ENCODE results near the gene CENPO.

The CENPO gene

DNA sequence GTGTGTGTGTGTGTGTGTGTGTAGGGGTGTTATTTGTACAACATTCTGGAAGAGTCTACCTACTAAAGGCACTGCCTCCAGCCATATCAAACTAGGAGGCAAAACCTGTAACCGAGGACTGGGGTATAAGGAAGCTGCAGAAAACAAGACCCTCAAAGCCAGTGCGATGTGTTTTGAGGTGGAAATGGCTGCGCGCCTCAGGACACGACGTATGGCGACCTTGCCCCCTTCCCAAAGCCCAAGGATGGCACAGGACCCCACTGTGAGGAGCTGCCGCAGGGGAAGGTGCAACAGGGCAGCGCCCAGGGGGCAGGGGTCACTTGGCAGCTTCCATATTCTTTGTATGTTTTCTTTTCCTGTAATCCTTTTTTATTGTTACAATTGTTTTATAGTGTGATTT is 59.8 kb downstream of the CENPO start:
- no peak overlapping the region for H3K27ac ChIP-seq (ENCODE audit: low read length)
- TF ChIP-seq, protein P1, sequence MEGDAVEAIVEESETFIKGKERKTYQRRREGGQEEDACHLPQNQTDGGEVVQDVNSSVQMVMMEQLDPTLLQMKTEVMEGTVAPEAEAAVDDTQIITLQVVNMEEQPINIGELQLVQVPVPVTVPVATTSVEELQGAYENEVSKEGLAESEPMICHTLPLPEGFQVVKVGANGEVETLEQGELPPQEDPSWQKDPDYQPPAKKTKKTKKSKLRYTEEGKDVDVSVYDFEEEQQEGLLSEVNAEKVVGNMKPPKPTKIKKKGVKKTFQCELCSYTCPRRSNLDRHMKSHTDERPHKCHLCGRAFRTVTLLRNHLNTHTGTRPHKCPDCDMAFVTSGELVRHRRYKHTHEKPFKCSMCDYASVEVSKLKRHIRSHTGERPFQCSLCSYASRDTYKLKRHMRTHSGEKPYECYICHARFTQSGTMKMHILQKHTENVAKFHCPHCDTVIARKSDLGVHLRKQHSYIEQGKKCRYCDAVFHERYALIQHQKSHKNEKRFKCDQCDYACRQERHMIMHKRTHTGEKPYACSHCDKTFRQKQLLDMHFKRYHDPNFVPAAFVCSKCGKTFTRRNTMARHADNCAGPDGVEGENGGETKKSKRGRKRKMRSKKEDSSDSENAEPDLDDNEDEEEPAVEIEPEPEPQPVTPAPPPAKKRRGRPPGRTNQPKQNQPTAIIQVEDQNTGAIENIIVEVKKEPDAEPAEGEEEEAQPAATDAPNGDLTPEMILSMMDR (IDR thresholded peaks at IDR 0.05; ENCODE audit: low read length), result no peak
- no peak for TF ChIP-seq EZH2phosphoT487 (IDR thresholded peaks at IDR 0.05; ENCODE audit: low read length)
- TF ChIP-seq EZH2 (optimal IDR thresholded peaks at IDR 0.05; ENCODE audit: low read depth, low read length), result no peak
- no peaks in the 10 kb centered on the region for H3K27me3 ChIP-seq (replicated peaks; ENCODE audit: insufficient read depth, low read length)

DNA sequence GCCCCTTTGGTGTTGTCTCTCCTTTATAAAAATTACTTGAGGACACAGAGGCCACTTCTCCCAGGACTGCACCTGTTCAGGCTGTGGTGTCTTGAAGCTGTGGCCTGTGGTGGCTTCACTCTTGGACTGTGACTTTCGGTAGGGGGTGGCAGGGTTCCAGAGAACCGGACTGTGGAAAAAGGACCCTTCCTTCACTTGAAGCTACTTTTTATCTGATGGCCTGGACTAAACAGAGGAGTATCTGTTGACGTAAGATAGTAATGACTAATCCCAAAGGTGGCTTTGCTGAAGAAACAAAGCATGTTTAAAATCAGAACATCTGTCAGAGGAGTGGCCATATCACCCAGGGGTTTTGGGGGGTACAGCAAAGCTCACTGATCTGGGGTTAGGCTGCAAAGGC is 60.8 kb downstream of the CENPO start:
- Histone ChIP-seq H3K4me2 (ENCODE audit: low read depth, low read length) (no peak overlapping the region), H3K4me3 (ENCODE audit: low read length) (no peak overlapping the region), H3K9me2 (replicated peaks; ENCODE audit: insufficient read depth, low read length) (no peaks in the 10 kb centered on the region), H3K27ac (ENCODE audit: low read length) (no peak overlapping the region), H3K9ac (ENCODE audit: low read length) (no peak overlapping the region), H3K79me2 (ENCODE audit: low read length) (peaks cover 73% of the 10 kb centered on the region), H3K27me3 (replicated peaks; ENCODE audit: insufficient read depth, low read length) (no peaks in the 10 kb centered on the region), H2AFZ (ENCODE audit: low read length) (no peak overlapping the region), H3K36me3 (replicated peaks; ENCODE audit: insufficient read depth, low read length) (peaks cover 21% of the 10 kb centered on the region; the same call in 1 of the 2 replicates), H4K20me1 (ENCODE audit: insufficient read depth, low read length) (no peaks in the 10 kb centered on the region), H3K4me1 (ENCODE audit: low read length) (no peaks in the 10 kb centered on the region), H3F3A (ENCODE audit: insufficient read depth, low read length) (no peaks in the 10 kb centered on the region), H3K9me3 (replicated peaks; ENCODE audit: insufficient read depth, low read length) (no peaks in the 10 kb centered on the region)
- no peak for DNase-seq
- TF ChIP-seq EZH2 (optimal IDR thresholded peaks at IDR 0.05; ENCODE audit: low read depth, low read length), result no peak
- no peak for TF ChIP-seq EZH2phosphoT487 (IDR thresholded peaks at IDR 0.05; ENCODE audit: low read length)
- TF ChIP-seq, protein P1 (IDR thresholded peaks at IDR 0.05; ENCODE audit: low read length), result no peak

More for the DNA sequence above, 59.8 kb downstream of the CENPO start:
- Histone ChIP-seq H4K20me1 (ENCODE audit: insufficient read depth, low read length) (no peaks in the 10 kb centered on the region), H3F3A (ENCODE audit: insufficient read depth, low read length) (no peaks in the 10 kb centered on the region), H3K4me3 (ENCODE audit: low read length) (no peak overlapping the region), H3K9me2 (replicated peaks; ENCODE audit: insufficient read depth, low read length) (no peaks in the 10 kb centered on the region), H3K36me3 (replicated peaks; ENCODE audit: insufficient read depth, low read length) (peaks cover 21% of the 10 kb centered on the region; the same call in 1 of the 2 replicates), H3K79me2 (ENCODE audit: low read length) (peaks cover 71% of the 10 kb centered on the region), H3K4me2 (ENCODE audit: low read depth, low read length) (no peak overlapping the region), H3K9me3 (replicated peaks; ENCODE audit: insufficient read depth, low read length) (no peaks in the 10 kb centered on the region), H3K4me1 (ENCODE audit: low read length) (no peaks in the 10 kb centered on the region), H2AFZ (ENCODE audit: low read length) (no peak overlapping the region), H3K9ac (ENCODE audit: low read length) (no peak overlapping the region)
- no peak for DNase-seq

DNA sequence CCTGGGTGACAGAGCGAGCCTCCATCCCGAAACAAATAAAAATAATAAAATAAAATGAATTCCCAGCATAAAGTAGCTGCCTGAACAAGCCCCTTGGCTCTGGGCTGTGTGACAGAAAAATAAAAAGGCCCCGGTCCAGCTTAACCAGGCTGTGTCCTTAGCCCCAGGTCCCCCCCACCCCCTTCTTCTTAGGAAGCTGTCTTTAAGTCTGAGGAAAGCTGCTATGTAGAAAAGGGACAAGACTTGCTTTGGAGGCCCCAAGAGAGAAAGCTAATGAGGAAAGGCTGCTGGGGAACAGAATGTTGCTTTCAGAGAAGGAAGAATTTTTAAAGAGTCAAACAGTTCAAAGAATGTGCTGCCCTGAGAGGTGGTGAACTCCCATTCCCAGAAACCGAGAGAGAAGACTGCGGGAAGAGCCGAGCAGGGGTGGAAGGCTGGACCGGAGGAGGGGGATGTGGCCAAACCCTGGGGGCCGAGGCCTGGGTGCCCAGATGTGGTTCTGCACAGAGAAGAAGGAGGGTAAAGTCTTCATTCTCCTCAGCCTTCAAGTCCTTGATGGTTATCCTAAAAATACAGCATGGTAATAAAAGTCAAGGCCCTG is 61.9 kb downstream of the CENPO start:
- Histone ChIP-seq H3K4me1 (ENCODE audit: low read length) (no peaks in the 10 kb centered on the region), H4K20me1 (ENCODE audit: insufficient read depth, low read length) (no peaks in the 10 kb centered on the region), H3F3A (ENCODE audit: insufficient read depth, low read length) (no peaks in the 10 kb centered on the region), H3K36me3 (replicated peaks; ENCODE audit: insufficient read depth, low read length) (peaks cover 21% of the 10 kb centered on the region; the same call in 1 of the 2 replicates), H3K9me3 (replicated peaks; ENCODE audit: insufficient read depth, low read length) (no peaks in the 10 kb centered on the region), H3K9me2 (replicated peaks; ENCODE audit: insufficient read depth, low read length) (no peaks in the 10 kb centered on the region), H3K27me3 (replicated peaks; ENCODE audit: insufficient read depth, low read length) (no peaks in the 10 kb centered on the region), H3K27ac (ENCODE audit: low read length) (no peak overlapping the region), H2AFZ (ENCODE audit: low read length) (no peak overlapping the region), H3K4me3 (ENCODE audit: low read length) (no peak overlapping the region), H3K9ac (ENCODE audit: low read length) (no peak overlapping the region), H3K79me2 (ENCODE audit: low read length) (peaks cover 77% of the 10 kb centered on the region), H3K4me2 (ENCODE audit: low read depth, low read length) (no peak overlapping the region)
- DNase-seq, result no peak
- no peak for TF ChIP-seq EZH2phosphoT487 (IDR thresholded peaks at IDR 0.05; ENCODE audit: low read length)
- TF ChIP-seq, protein P1 (IDR thresholded peaks at IDR 0.05; ENCODE audit: low read length), result no peak
- TF ChIP-seq EZH2 (optimal IDR thresholded peaks at IDR 0.05; ENCODE audit: low read depth, low read length), result no peak
